Vein endothelial cell (primary cell): ENCODE data around the gene NOBOX. TPM values are rescaled to one million over a fixed set of nuclear protein-coding genes. Genes with fewer than 3 reads are reported as not detected.

Experiments
- small RNA-seq: library from RNA; depleted of rRNA; stranded (forward); fragments of <200 nt; gene quantifications from one replicate; pipeline ENCODE3, GENCODE V24; 2012
- total RNA-seq: library from RNA; depleted of rRNA; stranded (reverse); fragments of >200 nt; gene quantifications from 2 replicates; pipeline ENCODE4 v1.2.3, GENCODE V29; 2012

NOBOX gene
- total RNA-seq = not detected in 2 replicates

DNA sequence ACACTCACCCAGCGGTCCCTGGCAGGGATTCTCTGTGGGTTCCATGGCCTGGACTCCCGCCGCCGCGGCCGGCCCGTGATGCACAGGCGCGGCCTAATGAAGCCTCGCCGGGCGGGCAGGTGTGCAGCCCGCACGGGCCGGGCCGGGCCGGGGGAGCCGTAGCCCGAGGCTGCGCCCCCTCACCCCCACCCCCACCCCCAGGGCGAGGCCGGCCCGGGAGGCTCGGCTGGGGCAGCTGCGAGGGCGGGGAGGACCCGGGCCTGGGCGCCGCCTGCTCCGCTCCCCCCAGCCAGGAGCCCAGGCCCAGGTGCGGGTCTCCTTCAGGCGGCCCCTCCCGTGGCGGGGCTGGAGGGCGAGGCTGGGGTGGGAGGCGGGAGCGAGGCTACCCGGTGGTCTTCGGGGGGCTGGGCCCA is at the start of gene NOBOX:
Gene NOBOX (minus strand): TSS at position 45 of the 413 bp plus-strand sequence.

GRCh38 chr7:144355176-144355822 is 48.2 kb downstream of the NOBOX start, which contains the start of gene ARHGEF5:
TSS of gene ARHGEF5 (plus strand) at chr7:144355402. CDS start at chr7:144362670, 7,268 bp downstream.

Small RNA genes within 50 kb of the gene (small RNA-seq; reads per million reads assigned to genes)
- not detected for gene RNU6ATAC40P

Other genes starting within 250 kb of the NOBOX start
- 0.29 TPM in 1 of 2 replicates, not detected in the other for gene CTAGE4, start 220.2 kb downstream of the NOBOX start, total RNA-seq
- gene ARHGEF35, start 207.9 kb downstream of the NOBOX start, total RNA-seq = under 0.01 and 0.19 TPM in 2 replicates
- gene OR2A42, start 164.1 kb downstream of the NOBOX start, total RNA-seq = not detected in 2 replicates
- not detected in 2 replicates for gene OR2A7, start 138.9 kb downstream of the NOBOX start, total RNA-seq
- under 0.01 TPM in 1 of 2 replicates, not detected in the other for gene CTAGE8, start 134.4 kb downstream of the NOBOX start, total RNA-seq
- gene OR2A1, start 91.3 kb downstream of the NOBOX start, total RNA-seq = not detected in 2 replicates
- 0.29 and 0.33 TPM in 2 replicates for gene ARHGEF5, start 48.3 kb downstream of the NOBOX start, total RNA-seq